ENCODE data around the gene IRF8.
"Not testable (repeated sequence)": the region's sequence is repeated elsewhere in the genome, so short reads cannot be mapped to it uniquely, and the experiment has no call there.

Gene IRF8

DNA sequence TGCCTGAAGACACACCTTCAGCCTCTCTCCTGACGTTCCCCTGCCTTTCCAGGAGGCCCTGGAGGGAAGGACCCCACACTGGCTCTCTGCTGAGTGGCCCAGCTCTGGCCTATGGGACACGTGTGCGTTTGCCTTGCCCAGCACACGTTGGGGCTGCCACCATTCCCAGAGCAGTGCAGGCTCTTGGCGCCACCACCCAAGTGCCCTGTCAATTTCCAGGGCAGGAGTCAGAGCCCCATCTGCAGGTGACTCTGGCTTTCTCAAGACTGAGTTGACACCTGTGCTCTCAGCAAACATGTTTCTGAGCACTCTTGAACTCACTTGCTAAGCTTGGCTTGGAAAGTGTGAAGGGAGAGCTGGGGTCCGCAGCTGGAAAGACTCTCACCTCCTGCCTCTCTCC lies 4.7 kb upstream of the IRF8 start:
- peak; percentile 64 for DNase-seq

DNA sequence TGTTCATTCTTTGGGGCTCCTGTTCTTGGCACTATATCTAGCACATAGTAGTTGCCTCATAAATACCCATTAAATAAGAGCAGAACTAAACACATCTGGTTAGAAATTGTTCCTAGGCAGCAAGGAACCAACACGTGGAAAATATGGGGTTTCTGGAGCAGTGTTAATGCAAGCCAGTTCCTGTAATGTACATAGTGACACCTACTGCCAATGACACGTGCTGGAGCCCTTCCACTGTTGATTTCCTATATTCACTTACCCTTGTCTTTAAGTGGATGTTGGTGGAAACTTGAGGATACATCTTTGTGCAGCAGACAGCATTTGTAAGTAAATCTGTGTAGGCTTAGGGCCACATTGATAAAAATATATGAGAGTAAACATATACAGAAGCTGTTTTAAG lies 1.6 kb upstream of the IRF8 start:
- no peak for DNase-seq

DNA sequence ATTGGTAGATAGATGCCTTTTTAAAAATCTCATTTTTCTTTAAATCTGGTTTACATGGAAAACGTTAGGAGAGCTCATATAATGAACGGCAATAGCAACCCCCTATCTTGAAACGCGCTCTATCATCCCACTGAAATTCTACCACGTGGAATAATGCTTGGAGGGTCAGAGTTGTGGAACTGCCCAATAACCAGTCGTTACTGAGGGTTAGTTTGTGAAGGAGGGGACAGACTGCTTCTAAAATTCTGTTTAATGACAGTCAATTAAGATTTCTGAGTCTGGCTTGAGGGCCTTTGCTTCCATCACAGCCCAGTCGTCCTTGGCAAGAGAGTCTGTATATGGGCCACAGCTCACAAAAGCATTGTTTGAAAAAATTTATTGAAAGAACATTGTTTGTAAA lies 482 bp downstream of the IRF8 start:
- no peak for DNase-seq

- DNase-seq, result no peak
Measured at GRCh38 chr16:85900027-85900792, 1.2 kb downstream of the IRF8 start.

DNA sequence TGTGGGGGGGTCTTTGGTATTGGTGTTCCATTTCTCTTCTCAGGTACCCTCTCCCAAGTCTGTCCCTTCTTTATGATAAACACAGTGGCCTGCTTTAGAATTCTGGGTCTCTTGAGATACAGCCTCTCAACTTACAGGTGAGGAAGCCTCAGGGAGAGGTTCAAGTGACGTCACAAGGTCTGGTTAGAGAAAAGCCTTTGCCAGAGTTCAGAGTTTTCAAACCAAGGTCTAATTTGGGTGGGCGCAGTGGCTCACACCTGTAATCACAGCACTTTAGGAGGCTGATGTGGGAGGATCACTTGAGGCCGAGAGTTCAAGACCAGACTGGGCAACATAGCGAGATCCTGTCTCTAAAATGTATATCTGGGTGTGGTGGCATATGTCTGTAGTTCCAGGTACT lies 2.1 kb downstream of the IRF8 start:
- DNase-seq, result no peak

GRCh38 chr16:85901773-85902365 lies 2.9 kb downstream of the IRF8 start:
- DNase-seq, result no peak

- DNase-seq, result peak; percentile 94
Measured at GRCh38 chr16:85902366-85903155, 3.6 kb downstream of the IRF8 start.

- DNase-seq, result peak; percentile 73
Measured at GRCh38 chr16:85903559-85903958, 4.6 kb downstream of the IRF8 start.

DNA sequence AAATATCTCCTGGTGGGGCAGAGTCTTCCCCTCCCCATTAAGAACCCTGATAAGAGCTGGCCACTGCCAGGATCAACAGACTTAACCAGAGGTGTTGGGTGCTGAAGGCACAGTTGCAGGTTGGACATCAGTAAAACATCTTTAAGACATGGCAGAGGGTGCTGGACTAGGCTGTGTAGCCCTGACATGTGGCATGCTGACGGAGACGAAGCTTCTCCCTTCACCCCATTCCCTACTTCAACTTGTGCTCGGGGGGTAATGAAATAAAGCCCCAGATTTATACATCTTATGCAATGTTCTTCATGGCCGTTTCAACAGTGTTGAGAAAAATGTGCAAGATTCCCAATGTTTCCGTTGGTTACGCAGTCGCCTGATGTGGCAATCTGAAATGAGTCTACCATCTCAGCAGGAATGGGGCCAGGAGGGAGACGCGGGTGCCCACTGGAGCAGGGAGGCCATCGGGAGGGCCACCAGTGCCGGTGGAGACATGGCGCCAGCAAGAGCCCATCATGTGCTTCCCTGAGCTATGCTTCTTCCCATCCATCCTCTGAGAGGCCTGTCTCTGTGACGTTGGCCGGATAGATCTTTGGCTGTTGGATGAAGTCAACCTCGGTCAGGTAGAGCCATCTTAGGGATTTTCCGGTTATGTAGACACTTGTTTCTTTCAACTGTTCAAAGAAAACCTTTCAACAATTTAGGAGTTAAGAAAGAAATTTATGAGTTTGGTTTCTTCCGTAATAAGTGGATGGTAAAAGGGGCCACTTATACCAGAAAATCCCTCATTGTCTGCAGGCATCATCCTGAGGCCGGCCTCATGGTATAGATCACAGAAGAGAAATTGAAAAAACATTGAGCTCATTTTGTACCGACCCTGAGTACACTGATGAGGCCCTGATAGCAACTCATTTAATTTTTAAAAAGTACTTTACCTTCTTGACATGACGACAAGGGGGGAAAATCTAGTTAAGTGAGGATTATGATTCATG lies 6.4 kb downstream of the IRF8 start:
- no peak for DNase-seq

DNA sequence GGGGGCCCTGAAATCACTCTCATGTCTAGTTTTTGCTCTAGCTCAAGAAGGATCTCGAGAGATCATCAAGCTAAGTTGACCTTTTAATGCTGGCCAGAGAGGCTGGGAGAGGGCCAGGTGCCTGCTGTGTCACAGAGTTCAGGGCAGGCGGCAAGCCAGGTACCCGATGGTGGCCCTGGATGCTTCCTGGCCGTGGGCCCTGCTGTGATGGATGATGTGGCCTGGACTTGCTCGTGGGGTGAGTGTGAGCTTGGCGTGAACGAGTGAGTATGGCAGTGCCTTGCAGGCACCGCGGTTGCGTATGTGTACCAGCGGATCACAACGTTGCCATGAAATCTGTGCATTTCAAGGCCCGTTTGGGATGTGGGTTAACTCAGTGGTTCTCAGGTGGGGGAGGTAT lies 7.4 kb downstream of the IRF8 start:
- no peak for DNase-seq

GRCh38 chr16:85907231-85907630 lies 8.3 kb downstream of the IRF8 start:
- DNase-seq, result not testable (repeated sequence)

GRCh38 chr16:85908444-85908843 lies 9.5 kb downstream of the IRF8 start:
- DNase-seq, result peak; percentile 68

- DNase-seq, result no peak
Measured at GRCh38 chr16:85908889-85909589, 10.1 kb downstream of the IRF8 start.

DNA sequence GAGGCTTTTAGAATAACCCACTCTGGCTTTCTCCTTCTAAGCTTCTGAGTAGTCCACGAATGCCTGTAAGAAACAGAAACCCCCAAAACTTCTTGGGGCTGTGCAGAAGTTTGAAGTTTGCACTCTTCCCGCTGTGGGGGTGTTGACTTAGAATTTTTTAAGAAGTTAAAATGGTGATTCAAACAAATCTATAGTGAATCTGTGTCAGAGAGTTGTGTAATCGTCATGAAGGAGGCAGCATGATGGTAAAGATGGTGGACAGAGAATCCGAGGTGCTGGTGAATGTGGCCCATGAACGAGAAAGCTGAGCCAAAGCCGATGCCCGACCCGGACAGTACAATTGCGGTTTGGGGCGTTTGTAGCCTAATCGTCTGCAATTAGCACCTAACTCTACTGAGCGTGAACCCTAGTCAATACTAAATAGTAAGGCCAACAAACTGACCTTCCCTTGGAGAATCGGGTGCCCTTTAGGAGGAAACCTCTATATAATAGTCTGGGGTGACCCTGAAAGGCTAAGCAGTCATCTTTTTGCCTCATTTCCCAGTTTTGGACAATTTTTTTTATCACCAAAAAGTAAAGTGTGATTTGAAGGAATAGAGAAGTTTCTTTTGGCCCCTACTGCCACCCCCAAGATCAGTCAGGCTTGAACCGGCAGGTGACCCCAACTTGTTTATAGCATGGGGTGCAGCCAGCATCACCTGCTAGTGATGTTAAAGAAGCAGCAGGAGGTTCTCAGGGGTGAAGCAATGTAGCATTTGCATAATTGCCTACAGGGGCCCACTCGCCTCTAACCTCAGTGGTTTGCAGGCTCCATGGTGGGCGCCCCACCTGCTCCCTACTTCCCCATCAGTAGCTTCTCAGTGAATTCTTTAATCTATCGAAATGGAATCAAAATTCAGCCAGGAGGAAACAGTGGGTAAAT lies 11.2 kb downstream of the IRF8 start:
- DNase-seq, result no peak

GRCh38 chr16:85910854-85911247 lies 11.9 kb downstream of the IRF8 start:
- DNase-seq, result no peak

DNA sequence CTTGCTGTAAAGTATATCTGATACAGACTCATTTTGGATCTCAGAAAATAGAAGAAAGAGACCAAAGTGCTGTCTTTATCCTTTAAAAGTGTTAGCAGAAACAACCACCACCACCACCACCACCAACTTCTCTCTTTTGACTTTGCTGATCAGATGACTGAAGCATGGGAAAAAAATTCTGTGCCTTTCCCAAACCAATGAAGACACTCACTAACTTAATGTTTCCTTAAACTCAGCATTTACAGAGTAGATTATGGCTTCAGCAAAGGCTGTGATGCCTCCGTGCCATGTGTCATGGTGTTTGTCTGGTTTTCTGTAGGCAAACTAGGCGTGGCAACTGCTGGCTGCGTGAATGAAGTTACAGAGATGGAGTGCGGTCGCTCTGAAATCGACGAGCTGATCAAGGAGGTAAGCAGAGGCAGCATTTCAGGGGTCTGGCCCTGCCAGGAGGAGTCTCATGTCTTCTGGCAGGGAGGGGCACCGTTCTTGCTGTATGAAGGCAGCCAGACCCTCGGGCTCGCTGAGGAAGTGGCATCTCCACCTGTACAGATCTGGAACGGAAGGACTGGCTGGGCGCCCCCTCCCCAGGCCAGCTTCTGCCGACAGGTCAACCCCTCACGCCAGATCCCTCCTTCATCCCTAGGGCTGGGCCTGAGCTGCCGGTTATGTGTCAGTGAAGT lies 12.4 kb downstream of the IRF8 start:
- no peak for DNase-seq

DNA sequence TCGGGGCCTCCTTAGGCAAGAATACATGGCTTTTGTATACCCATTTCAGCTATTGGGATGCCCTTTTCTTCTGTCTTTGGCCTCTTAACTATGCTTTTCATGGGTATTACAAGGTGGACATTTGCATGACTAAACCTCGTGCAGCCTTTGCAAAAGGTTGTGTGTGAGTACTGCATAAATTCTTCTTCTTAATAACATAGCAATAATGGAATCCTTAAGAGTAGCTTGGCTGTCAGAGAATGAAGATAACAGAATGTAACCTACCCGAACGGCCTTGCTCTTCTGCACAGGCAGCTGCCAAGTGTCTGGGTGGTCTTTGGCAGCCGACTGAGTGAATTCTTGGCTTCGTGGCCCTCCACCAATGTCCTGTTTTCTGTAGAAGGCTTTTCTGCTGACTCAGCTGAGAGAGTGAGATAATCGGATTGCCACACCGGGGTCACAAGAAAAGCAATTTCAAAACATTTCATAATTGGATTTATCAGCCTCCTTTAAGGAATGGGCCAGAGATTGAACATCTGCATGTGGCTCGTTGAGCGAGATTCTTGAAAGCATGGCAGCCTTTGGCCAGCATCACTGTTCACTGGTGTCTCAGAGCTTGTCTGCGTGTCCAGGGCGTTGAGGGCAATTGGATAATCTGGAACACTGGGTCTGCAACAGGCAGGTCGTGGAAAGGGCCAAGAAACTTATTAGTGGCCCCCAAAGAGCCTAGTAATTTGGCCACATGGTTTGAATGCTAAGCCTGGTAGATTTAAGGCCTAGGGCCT lies 13.4 kb downstream of the IRF8 start:
- no peak for DNase-seq

- no peak for DNase-seq
Measured at GRCh38 chr16:85913141-85913601, 14.2 kb downstream of the IRF8 start.

- no peak for DNase-seq
Measured at GRCh38 chr16:85913688-85914422, 14.9 kb downstream of the IRF8 start.
